HepG2 (cell line): ENCODE results near the gene CREM. TPM values are rescaled to one million over a fixed set of nuclear protein-coding genes. Genes with fewer than 3 reads are reported as not detected.

Source experiments
- ATAC-seq: fragments of 200-7000 bp; cut with Tn5 transposase; 3 replicates; pipeline ENCODE4 v1.9.1; 2020; ENCODE audit warnings: mild to moderate bottlenecking, moderate library complexity
- BruUV-seq: library from RNA; stranded (reverse); fragments of 400-500 nt; replicated peaks from 2 replicates; lab custom pipeline; 2021; lab: Mats Ljungman, UMichigan
- CTCF ChIA-PET: fragments of 300-600 bp; formaldehyde crosslinking; extraction: SDS; loops from one replicate; lab custom pipeline; 2021; ENCODE audit warnings: low total read pairs, inconsistent platforms, low intra/inter-chr PET ratio; lab: Yijun Ruan, JAX
- POLR2A ChIA-PET: fragments of 350-600 bp; sonication (Branson Sonifier 250); formaldehyde crosslinking; loops from one replicate; lab custom pipeline; 2020; ENCODE audit warnings: antibody characterized with exemption, inconsistent platforms; lab: Yijun Ruan, JAX
- DNase-seq: peaks from one replicate; pipeline ENCODE4 v3.0.0-alpha.2; 2015; ENCODE audit warnings: low spot score
- FAIRE-seq: peaks from 3 replicates; lab custom pipeline; 2011; peaks lifted over from hg19 to GRCh38; lab: Jason Lieb, UNC
- H2AFZ ChIP-seq: one replicate; pipeline ENCODE4 v1.6.1; 2011; ENCODE audit warnings: low read length, inconsistent platforms
- H3K27ac ChIP-seq: fragments of 300-600 bp; 3 replicates; pipeline ENCODE4 v1.8.0; 2011; ENCODE audit warnings: mixed run types, mild to moderate bottlenecking, mixed read lengths, low read length, inconsistent platforms; ENCODE audit not compliant: insufficient read depth; ENCODE audit errors: extremely low read length
- H3K27me3 ChIP-seq, 2 experiments: fragments of 200-600 bp in 1 of 2; 2 replicates in 1 of 2; 3 replicates in 1 of 2; pipeline versions ENCODE4 v1.6.0 to v1.8.0; 2011; ENCODE audit warnings: low read length in 2 of 2, mild to moderate bottlenecking in 2 of 2, moderate library complexity in 2 of 2, inconsistent platforms in 1 of 2; ENCODE audit not compliant: insufficient read depth in 2 of 2, control insufficient read depth in 1 of 2
- H3K36me3 ChIP-seq, 2 experiments: fragments of 200-600 bp in 1 of 2; replicated peaks in 1 of 2; 2 replicates in 1 of 2; 3 replicates in 1 of 2; pipeline versions ENCODE4 v1.5.1 to v1.8.0; 2011; ENCODE audit warnings: low read length in 2 of 2, inconsistent platforms in 1 of 2; ENCODE audit not compliant: insufficient read depth in 2 of 2, control insufficient read depth in 1 of 2
- H3K4me1 ChIP-seq: 2 replicates; pipeline ENCODE4 v1.5.1; 2012; ENCODE audit warnings: low read length, inconsistent platforms; ENCODE audit not compliant: insufficient read depth
- H3K4me2 ChIP-seq: 2 replicates; pipeline ENCODE4 v1.6.0; 2011; ENCODE audit warnings: low read depth, low read length, inconsistent platforms
- H3K4me3 ChIP-seq, 3 experiments: fragments of 200-600 bp in 1 of 3; sonication (generic), shearing (Covaris generic) in 1 of 3; replicated peaks in 1 of 3; 2 replicates each; pipeline ENCODE4 v1.5.1; 2011 to 2016; ENCODE audit warnings: low read length in 3 of 3, inconsistent platforms in 2 of 3, low read depth in 2 of 3, mild to moderate bottlenecking in 2 of 3, control low read depth in 1 of 3, mixed read lengths in 1 of 3; ENCODE audit not compliant: insufficient read depth in 1 of 3
- H3K79me2 ChIP-seq: one replicate; pipeline ENCODE4 v1.6.1; 2011; ENCODE audit warnings: low read length, inconsistent platforms; ENCODE audit not compliant: insufficient read depth
- H3K9ac ChIP-seq: 2 replicates; pipeline ENCODE4 v1.6.0; 2011; ENCODE audit warnings: mild to moderate bottlenecking, low read depth, low read length, inconsistent platforms; ENCODE audit not compliant: insufficient read depth
- H3K9me3 ChIP-seq: 2 replicates; pipeline ENCODE4 v1.5.1; 2012; ENCODE audit warnings: mild to moderate bottlenecking, low read length
- H4K20me1 ChIP-seq: 2 replicates; pipeline ENCODE4 v1.6.0; 2011; ENCODE audit warnings: inconsistent platforms, mild to moderate bottlenecking, low read length, moderate library complexity; ENCODE audit not compliant: insufficient read depth
- ARHGAP35 ChIP-seq: sonication (generic); formaldehyde crosslinking; IDR thresholded peaks from 2 replicates; pipeline ENCODE4 v1.9.0; 2022; ENCODE audit warnings: mild to moderate bottlenecking, inconsistent platforms, moderate library complexity, missing genetic modification reagents, borderline replicate concordance
- ASH2L ChIP-seq: fragments of 300-600, 200-600 bp; sonication (generic); IDR thresholded peaks from 2 replicates; pipeline ENCODE4 v1.7.0; 2017; ENCODE audit warnings: low read depth, mild to moderate bottlenecking, moderate library complexity, mixed read lengths, low read length; ENCODE audit not compliant: insufficient read length
- ATF1 ChIP-seq: IDR thresholded peaks from 2 replicates; pipeline ENCODE4 v1.6.1; 2016; ENCODE audit warnings: mild to moderate bottlenecking, control low read depth
- CAMTA2 ChIP-seq: sonication (generic); formaldehyde crosslinking; IDR thresholded peaks from 2 replicates; pipeline ENCODE4 v1.4.0; 2020; ENCODE audit warnings: mild to moderate bottlenecking, missing genetic modification reagents, borderline replicate concordance
- CEBPG ChIP-seq: IDR thresholded peaks from 2 replicates; pipeline ENCODE4 v1.6.1; 2016
- CREM ChIP-seq, 2 experiments: sonication (generic) in 1 of 2; formaldehyde crosslinking in 1 of 2; IDR thresholded peaks; 2 replicates each; pipeline versions ENCODE4 v1.4.0 to v1.6.1; 2016 to 2020; ENCODE audit warnings: antibody characterized with exemption in 1 of 2, mild to moderate bottlenecking in 1 of 2, missing genetic modification reagents in 1 of 2
- FOXK2 ChIP-seq: fragments of 450-650 bp; IDR thresholded peaks from 2 replicates; pipeline ENCODE4 v1.6.1; 2016
- GTF3A ChIP-seq: sonication (generic); formaldehyde crosslinking; conservative IDR thresholded peaks from 2 replicates; pipeline ENCODE4 v1.4.0; 2020; ENCODE audit warnings: mild to moderate bottlenecking, missing genetic modification reagents
- IKZF4 ChIP-seq: sonication (generic); formaldehyde crosslinking; IDR thresholded peaks from 2 replicates; pipeline ENCODE4 v1.5.1; 2020; ENCODE audit warnings: borderline replicate concordance, mild to moderate bottlenecking, low read depth, missing genetic modification reagents; ENCODE audit errors: not compliant biosample characterization
- KAT8 ChIP-seq: IDR thresholded peaks from 2 replicates; pipeline ENCODE4 v1.6.1; 2016; ENCODE audit warnings: missing genetic modification reagents, missing compliant biosample characterization
- KDM5A ChIP-seq: fragments of 200-600 bp; sonication (generic); IDR thresholded peaks from 2 replicates; pipeline ENCODE4 v1.7.0; 2018; ENCODE audit warnings: antibody characterized with exemption, mild to moderate bottlenecking, low read length, borderline replicate concordance
- POLR2A ChIP-seq, 2 experiments: IDR thresholded peaks; 2 replicates each; pipeline ENCODE4 v1.6.1; 2011; ENCODE audit warnings: low read depth in 2 of 2, low read length in 2 of 2, mild to moderate bottlenecking in 1 of 2, moderate library complexity in 1 of 2; ENCODE audit not compliant: insufficient read depth in 1 of 2
- SPEN ChIP-seq: sonication (generic); formaldehyde crosslinking; IDR thresholded peaks from 2 replicates; pipeline ENCODE4 v1.5.1; 2020; ENCODE audit warnings: low read depth, mild to moderate bottlenecking, missing genetic modification reagents
- TCF7 ChIP-seq: sonication (generic); IDR thresholded peaks from 2 replicates; pipeline ENCODE4 v1.6.1; 2016; ENCODE audit warnings: antibody characterized with exemption, low read depth
- TGIF2 ChIP-seq: IDR thresholded peaks from 2 replicates; pipeline ENCODE4 v1.6.1; 2016; ENCODE audit warnings: control low read depth, missing compliant biosample characterization
- XRCC5 ChIP-seq: fragments of 200-400 bp; formaldehyde crosslinking; optimal IDR thresholded peaks from 2 replicates; pipeline ENCODE3; 2017; ENCODE audit warnings: mild to moderate bottlenecking, low read length
- ZC3H4 ChIP-seq: sonication (generic); formaldehyde crosslinking; IDR thresholded peaks from 2 replicates; pipeline ENCODE4 v1.4.0; 2020; ENCODE audit warnings: missing genetic modification reagents, borderline replicate concordance
- ZMYM4 ChIP-seq: sonication (generic); formaldehyde crosslinking; IDR thresholded peaks from 2 replicates; pipeline ENCODE4 v1.8.1; 2023; ENCODE audit warnings: mild to moderate bottlenecking, missing genetic modification reagents
- ZNF138 ChIP-seq: sonication (generic); formaldehyde crosslinking; IDR thresholded peaks from 2 replicates; pipeline ENCODE4 v1.5.0; 2020; ENCODE audit warnings: mild to moderate bottlenecking, low read depth, missing genetic modification reagents
- ZSCAN30 ChIP-seq: sonication (generic); formaldehyde crosslinking; IDR thresholded peaks from 2 replicates; pipeline ENCODE4 v1.5.0; 2020; ENCODE audit warnings: mild to moderate bottlenecking, missing genetic modification reagents
- WGBS: methylation state at CpG from one replicate; pipeline ENCODE4 v1.1.6; 2017; ENCODE audit warnings: low lambda C conversion rate; 5-methylcytosine and 5-hydroxymethylcytosine counted together
- in situ Hi-C: cut with HindIII; loops from 2 replicates; pipeline ENCODE4 v1.10.0; 2017; ENCODE audit warnings: low pct_unique_long_range_greater_than_20kb; ENCODE audit not compliant: extremely low pct_ligation_motif_present
- intact Hi-C: fragments of 100-400 bp; cut with micrococcal nuclease; formaldehyde crosslinking; loops from one replicate; pipeline ENCODE4 v1.10.0; 2022; ENCODE audit not compliant: unreplicated experiment
- polyA plus RNA-seq, 8 experiments: library from polyadenylated mRNA; depleted of rRNA in 3 of 8; stranded (reverse) in 7 of 8; unstranded in 1 of 8; fragments of >200 nt; fragmentation: Illumina TruSeq in 4 of 8; extraction: Trizol in 4 of 8; gene quantifications; 2 replicates each; pipeline versions ENCODE4 v1.2.1 to v1.2.3, GENCODE V29; 2011 to 2016; ENCODE audit warnings: low read depth in 4 of 8, missing spikeins in 1 of 8, mixed read lengths in 1 of 8; ENCODE audit not compliant: insufficient read depth in 1 of 8
- total RNA-seq, 5 experiments: library from RNA; depleted of rRNA; stranded (reverse); fragments of >200 nt; fragmentation: Illumina TruSeq; extraction: Trizol; gene quantifications; 2 replicates each; pipeline ENCODE4 v1.2.3, GENCODE V29; 2016; ENCODE audit warnings: low read depth in 1 of 5
- TF ChIP-seq, protein P1 (sequence below): sonication (generic); formaldehyde crosslinking; IDR thresholded peaks from 2 replicates; pipeline ENCODE4 v1.4.0; 2020; ENCODE audit warnings: missing genetic modification reagents, borderline replicate concordance

CREM gene
- total and polyA plus RNA-seq, 2 of the 13 experiments (the other 11 are each of a cell fraction or from before 2014, with no cell fraction given) = 21.3 to 25.4 TPM

DNA sequence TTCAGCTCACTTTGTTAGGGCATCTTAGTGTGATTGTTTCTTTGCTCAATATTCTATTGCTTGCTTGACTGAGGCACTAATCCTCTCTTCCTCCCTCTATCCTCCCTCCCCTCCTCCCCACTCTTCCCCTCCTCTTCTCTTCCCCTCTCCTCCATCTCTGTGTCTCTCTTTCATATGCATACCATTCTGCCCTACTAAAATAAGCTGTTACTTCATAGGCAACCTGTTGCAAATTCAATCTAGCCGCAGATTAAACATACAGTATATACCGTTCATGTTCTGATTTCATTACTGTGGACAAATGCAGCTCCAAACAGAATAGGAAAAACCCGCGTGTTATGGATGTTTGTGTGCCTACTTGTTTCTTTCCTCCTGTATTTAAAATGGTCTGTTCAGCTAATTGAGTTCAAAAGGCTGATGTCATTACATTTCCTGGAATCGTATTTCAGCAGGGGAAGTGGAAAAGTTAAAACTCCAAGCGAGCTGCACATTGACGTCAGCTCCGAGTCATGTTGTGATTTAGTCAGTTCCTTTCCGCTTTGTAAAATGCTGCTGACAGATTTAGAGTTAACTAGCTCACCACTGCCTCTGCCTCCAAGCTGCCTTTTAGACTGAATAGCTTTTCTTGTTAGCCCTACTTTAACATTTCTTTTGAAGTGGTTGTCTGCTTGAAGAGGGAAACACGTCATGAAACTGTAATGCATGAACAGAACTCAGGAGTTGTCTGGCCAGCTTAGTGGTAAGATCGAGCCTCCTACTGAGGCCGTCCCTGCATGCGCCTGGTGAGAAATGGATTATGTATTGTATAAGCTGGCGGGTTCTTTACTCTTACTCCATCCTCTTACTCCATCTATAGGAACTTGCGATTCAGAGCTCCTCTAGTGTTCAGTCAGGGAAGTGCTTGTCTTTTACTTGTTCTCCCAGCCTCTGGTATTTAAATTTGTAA is 69.0 kb downstream of the CREM start:
- CTCF ChIA-PET = interaction anchor here (1.1 kb wide), 1 partner anchor 23 kb away, joined by 4 read pairs; no protein-coding TSS in a partner anchor
- FAIRE-seq = peak; percentile 79
- Histone ChIP-seq H4K20me1 (no peaks in the 10 kb centered on the region), H3K27ac (peak overlapping the region; percentile 46), H3K4me3 (peak overlapping the region; percentile 16 to 39 (median 38); a peak in 4 of 6 replicates), H3K27me3 (no peaks in the 10 kb centered on the region), H3K36me3 (no peaks in the 10 kb centered on the region), H3K4me2 (peak overlapping the region; percentile 76), H2AFZ (peak overlapping the region; percentile 75), H3K9ac (peak overlapping the region; percentile 35), H3K4me1 (peaks cover 15% of the 10 kb centered on the region), H3K79me2 (no peaks in the 10 kb centered on the region), H3K9me3 (no peaks in the 10 kb centered on the region)
- peak; percentile 78 for DNase-seq
- BruUV-seq = TSS peak; percentile 68
- in situ Hi-C loops = no loop called here
- POLR2A ChIA-PET = interaction anchor here (0.7 to 1.8 kb wide), 5 partner anchors 21 to 69 kb away, joined by 3 to 19 read pairs (median 3); partner anchors contain the start of gene CREM
- intact Hi-C loops = loop anchor here (5.0 kb wide), 1 partner anchor 68 kb away; the partner anchor contains the start of gene CREM
- WGBS = 34% methylated on average over 15 of the region's 15 CpGs
- peak; percentile 99 for ATAC-seq
- TF ChIP-seq CEBPG (CRISPR knock-in tag) (peak; percentile 34; the same call in 1 of the 2 replicates), CAMTA2 (CRISPR knock-in tag) (no peak), TCF7 (no peak), POLR2A (IDR thresholded peaks at IDR 0.05; ENCODE audit: insufficient read depth in 1 of 2, low read depth in 2 of 2, low read length in 2 of 2) (no peak), ZC3H4 (CRISPR knock-in tag) (no peak), KDM5A (no peak), SPEN (CRISPR knock-in tag) (no peak), ZNF138 (CRISPR knock-in tag) (no peak), ARHGAP35 (CRISPR knock-in tag) (no peak), ASH2L (peak; percentile 42), CREM (IDR thresholded peaks at IDR 0.05) (peak; percentile 47; the same call in 1 of the 2 replicates), CREM (CRISPR knock-in tag; IDR thresholded peaks at IDR 0.05) (no peak), ZMYM4 (CRISPR knock-in tag) (peak; percentile 44; the same call in 1 of the 2 replicates), ZSCAN30 (CRISPR knock-in tag) (no peak), KAT8 (peak; percentile 48; the same call in 1 of the 2 replicates), TGIF2 (CRISPR knock-in tag) (no peak), GTF3A (CRISPR knock-in tag) (no peak), FOXK2 (no peak), XRCC5 (peak; percentile 17), ATF1 (peak; percentile 67; the same call in 1 of the 2 replicates), IKZF4 (CRISPR knock-in tag) (no peak)
- TF ChIP-seq, protein P1, sequence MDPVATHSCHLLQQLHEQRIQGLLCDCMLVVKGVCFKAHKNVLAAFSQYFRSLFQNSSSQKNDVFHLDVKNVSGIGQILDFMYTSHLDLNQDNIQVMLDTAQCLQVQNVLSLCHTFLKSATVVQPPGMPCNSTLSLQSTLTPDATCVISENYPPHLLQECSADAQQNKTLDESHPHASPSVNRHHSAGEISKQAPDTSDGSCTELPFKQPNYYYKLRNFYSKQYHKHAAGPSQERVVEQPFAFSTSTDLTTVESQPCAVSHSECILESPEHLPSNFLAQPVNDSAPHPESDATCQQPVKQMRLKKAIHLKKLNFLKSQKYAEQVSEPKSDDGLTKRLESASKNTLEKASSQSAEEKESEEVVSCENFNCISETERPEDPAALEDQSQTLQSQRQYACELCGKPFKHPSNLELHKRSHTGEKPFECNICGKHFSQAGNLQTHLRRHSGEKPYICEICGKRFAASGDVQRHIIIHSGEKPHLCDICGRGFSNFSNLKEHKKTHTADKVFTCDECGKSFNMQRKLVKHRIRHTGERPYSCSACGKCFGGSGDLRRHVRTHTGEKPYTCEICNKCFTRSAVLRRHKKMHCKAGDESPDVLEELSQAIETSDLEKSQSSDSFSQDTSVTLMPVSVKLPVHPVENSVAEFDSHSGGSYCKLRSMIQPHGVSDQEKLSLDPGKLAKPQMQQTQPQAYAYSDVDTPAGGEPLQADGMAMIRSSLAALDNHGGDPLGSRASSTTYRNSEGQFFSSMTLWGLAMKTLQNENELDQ = no peak
